ENCODE data around the gene RAB31. TPM values are rescaled to one million over a fixed set of nuclear protein-coding genes. Genes with fewer than 3 reads are reported as not detected.

RAB31 gene, protein sequence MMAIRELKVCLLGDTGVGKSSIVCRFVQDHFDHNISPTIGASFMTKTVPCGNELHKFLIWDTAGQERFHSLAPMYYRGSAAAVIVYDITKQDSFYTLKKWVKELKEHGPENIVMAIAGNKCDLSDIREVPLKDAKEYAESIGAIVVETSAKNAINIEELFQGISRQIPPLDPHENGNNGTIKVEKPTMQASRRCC
- polyA plus RNA-seq (2012; rRNA removed), result 22.4 and 23.0 TPM in 2 replicates
- 30.5 and 34.5 TPM in 2 replicates for polyA plus RNA-seq (2012; cell fraction: cytosol; rRNA removed)
- 17.8 and 28.6 TPM in 2 replicates for polyA plus RNA-seq (2012; cell fraction: nucleus; rRNA removed)

DNA sequence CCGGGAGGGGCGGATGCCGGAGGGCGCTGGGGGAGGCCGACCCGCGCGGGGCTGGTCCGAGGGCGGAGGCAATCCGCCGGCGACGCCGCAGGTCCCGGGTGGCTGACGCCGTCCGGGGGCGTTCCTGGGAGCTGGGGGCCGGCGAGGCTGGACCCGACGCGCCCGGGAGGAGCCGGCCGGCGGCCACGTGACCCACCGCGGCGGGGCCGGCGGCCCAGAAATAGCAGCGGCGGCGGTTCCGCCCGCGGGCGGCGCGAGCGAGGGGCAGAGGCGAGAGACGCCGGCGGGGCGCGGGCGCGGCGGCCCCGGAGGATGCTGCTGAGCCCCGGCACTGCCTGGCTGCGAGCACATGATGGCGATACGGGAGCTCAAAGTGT lies at the start of gene RAB31:
Gene RAB31, plus strand, starts transcription at position 245 of the 377 bp plus-strand sequence. Its CDS starts 105 bp downstream, at position 350.
- H3K4me2 ChIP-seq, result peak within 1 kb of the TSS; percentile 89
- ChIA-PET POLR2A (no interaction called here), CTCF (interaction anchor here (1.6 kb wide), 1 partner anchor 96 kb away, joined by 5 read pairs; no protein-coding TSS in a partner anchor)
- no peaks in the 10 kb centered on the region for H3K27me3 ChIP-seq (ENCODE audit: insufficient read depth)
- peak within 1 kb of the TSS; percentile 88 for H2AFZ ChIP-seq (ENCODE audit: low read depth)
- H3K9me3 ChIP-seq, result no peaks in the 10 kb centered on the region
- H3K4me1 ChIP-seq (ENCODE audit: control insufficient read depth in 1 of 2, insufficient read depth in 2 of 2, low read depth in 1 of 2, low read length in 1 of 2), result peaks cover 0 to 8% of the 10 kb centered on the region in 2 experiments; a peak in 2 of 4 replicates
- H3K9ac ChIP-seq, result peak within 1 kb of the TSS; percentile 90
- peak within 1 kb of the TSS in 1 of 2 experiments; percentile 57; a peak in 2 of 4 replicates for H3K27ac ChIP-seq (ENCODE audit: low read depth in 2 of 2, low read length in 1 of 2)
- no peaks in the 10 kb centered on the region for H3K36me3 ChIP-seq (replicated peaks in 1 of 2; ENCODE audit: control insufficient read depth in 1 of 2, insufficient read depth in 2 of 2, low read length in 1 of 2)
- peaks cover 45% of the 10 kb centered on the region for H3K79me2 ChIP-seq (ENCODE audit: insufficient read depth)
- TF ChIP-seq POLR2AphosphoS5 (IDR thresholded peaks at IDR 0.05; ENCODE audit: low read depth, low read length), result no peak
- TF ChIP-seq, protein P1, sequence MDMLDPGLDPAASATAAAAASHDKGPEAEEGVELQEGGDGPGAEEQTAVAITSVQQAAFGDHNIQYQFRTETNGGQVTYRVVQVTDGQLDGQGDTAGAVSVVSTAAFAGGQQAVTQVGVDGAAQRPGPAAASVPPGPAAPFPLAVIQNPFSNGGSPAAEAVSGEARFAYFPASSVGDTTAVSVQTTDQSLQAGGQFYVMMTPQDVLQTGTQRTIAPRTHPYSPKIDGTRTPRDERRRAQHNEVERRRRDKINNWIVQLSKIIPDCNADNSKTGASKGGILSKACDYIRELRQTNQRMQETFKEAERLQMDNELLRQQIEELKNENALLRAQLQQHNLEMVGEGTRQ (IDR thresholded peaks at IDR 0.05; ENCODE audit: borderline replicate concordance, low read depth, low read length), result peak; percentile 42; the same call in 1 of the 2 replicates
- TF ChIP-seq, protein P2, sequence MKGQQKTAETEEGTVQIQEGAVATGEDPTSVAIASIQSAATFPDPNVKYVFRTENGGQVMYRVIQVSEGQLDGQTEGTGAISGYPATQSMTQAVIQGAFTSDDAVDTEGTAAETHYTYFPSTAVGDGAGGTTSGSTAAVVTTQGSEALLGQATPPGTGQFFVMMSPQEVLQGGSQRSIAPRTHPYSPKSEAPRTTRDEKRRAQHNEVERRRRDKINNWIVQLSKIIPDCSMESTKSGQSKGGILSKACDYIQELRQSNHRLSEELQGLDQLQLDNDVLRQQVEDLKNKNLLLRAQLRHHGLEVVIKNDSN (IDR thresholded peaks at IDR 0.05; ENCODE audit: borderline replicate concordance, low read depth), result peak; percentile 78
- TF ChIP-seq TCF12 (IDR thresholded peaks at IDR 0.05), result no peak
- TF ChIP-seq EP300 (IDR thresholded peaks at IDR 0.05; ENCODE audit: borderline replicate concordance in 1 of 2, low read depth in 1 of 2, low read length in 1 of 2), result no peak
- 0 out of 2 replicates have a peak, but pooled peaks have one; percentile 34 for TF ChIP-seq MXI1 (IDR thresholded peaks at IDR 0.05; ENCODE audit: low read depth, low read length)
- peaks cover 11% of the 10 kb centered on the region for H3F3A ChIP-seq (replicated peaks; ENCODE audit: insufficient read depth)
- peak; percentile 88 for DNase-seq
- no peaks in the 10 kb centered on the region for H3K9me2 ChIP-seq
- no peaks in the 10 kb centered on the region for H4K20me1 ChIP-seq (ENCODE audit: insufficient read depth)
- H3K4me3 ChIP-seq (ENCODE audit: low read depth in 2 of 2, low read length in 1 of 2), result peak within 1 kb of the TSS; percentile 63 to 68
- 0% methylated on average over 3 of the region's 59 CpGs for WGBS (ENCODE audit: low lambda C conversion rate)

DNA sequence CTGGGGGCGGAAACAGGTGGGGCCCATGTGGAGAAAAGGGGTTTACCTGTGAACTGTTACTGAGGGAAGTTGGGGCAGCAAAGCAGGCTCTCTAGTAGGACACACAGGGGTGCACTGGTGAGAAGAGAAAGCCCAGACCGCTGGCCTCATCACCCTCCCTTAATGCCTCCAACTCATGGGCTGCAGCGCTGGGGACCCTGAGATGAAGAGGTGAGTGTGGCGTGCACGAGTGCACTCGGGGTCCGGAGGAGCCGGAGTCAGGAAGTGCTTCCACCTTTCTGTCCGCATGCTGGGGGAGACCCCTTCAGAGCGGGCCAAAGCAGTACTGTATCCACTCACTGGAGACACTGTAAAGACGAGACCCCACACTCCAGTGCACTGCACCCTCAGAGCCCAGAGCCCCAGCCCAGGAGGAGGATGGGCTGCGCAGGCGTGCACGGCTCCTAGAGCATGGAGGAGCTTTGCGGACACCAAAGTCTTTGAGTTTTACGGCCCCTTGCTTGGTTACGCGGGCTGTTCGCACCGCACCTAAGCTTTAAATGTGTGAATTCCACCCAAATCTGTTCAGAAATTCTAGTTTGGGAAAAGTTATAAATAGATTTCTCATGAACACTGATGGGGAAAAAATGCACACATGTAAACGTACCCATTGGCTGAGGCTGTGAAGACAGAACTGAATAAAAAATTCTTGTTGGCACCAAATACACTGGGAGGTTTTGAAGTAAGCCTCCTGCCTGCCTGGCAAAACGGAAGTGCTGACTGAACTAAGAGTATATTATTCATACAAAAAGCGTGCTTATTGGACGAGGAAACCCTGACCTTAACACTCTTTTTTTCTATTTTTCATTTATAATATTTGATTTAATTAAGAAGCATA lies 48.4 kb upstream of the RAB31 start:
- no peaks in the 10 kb centered on the region for H3K4me1 ChIP-seq (ENCODE audit: control insufficient read depth in 1 of 2, insufficient read depth in 2 of 2, low read depth in 1 of 2, low read length in 1 of 2)
- ChIA-PET CTCF (no interaction called here), POLR2A (no interaction called here)
- H2AFZ ChIP-seq (ENCODE audit: low read depth), result no peak overlapping the region
- peaks cover under 1% of the 10 kb centered on the region for H3F3A ChIP-seq (replicated peaks; ENCODE audit: insufficient read depth)
- H3K9me3 ChIP-seq, result no peaks in the 10 kb centered on the region
- H3K9me2 ChIP-seq, result no peaks in the 10 kb centered on the region
- DNase-seq, result no peak
- H3K27ac ChIP-seq (ENCODE audit: low read depth in 2 of 2, low read length in 1 of 2), result no peak overlapping the region
- H3K4me2 ChIP-seq, result no peak overlapping the region
- WGBS (ENCODE audit: low lambda C conversion rate), result 90% methylated on average over 23 of the region's 24 CpGs
- TF ChIP-seq FOXJ3 (CRISPR knock-in tag; IDR thresholded peaks at IDR 0.05) (no peak), EP300 (IDR thresholded peaks at IDR 0.05; ENCODE audit: borderline replicate concordance in 1 of 2, low read depth in 1 of 2, low read length in 1 of 2) (no peak), ELF1 (IDR thresholded peaks at IDR 0.05) (no peak), RFX5 (IDR thresholded peaks at IDR 0.05; ENCODE audit: low read length) (no peak), MEF2A (IDR thresholded peaks at IDR 0.05; ENCODE audit: borderline replicate concordance, low read depth) (no peak), RXRA (IDR thresholded peaks at IDR 0.05; ENCODE audit: borderline replicate concordance, low read depth) (no peak)
- TF ChIP-seq, protein P3, sequence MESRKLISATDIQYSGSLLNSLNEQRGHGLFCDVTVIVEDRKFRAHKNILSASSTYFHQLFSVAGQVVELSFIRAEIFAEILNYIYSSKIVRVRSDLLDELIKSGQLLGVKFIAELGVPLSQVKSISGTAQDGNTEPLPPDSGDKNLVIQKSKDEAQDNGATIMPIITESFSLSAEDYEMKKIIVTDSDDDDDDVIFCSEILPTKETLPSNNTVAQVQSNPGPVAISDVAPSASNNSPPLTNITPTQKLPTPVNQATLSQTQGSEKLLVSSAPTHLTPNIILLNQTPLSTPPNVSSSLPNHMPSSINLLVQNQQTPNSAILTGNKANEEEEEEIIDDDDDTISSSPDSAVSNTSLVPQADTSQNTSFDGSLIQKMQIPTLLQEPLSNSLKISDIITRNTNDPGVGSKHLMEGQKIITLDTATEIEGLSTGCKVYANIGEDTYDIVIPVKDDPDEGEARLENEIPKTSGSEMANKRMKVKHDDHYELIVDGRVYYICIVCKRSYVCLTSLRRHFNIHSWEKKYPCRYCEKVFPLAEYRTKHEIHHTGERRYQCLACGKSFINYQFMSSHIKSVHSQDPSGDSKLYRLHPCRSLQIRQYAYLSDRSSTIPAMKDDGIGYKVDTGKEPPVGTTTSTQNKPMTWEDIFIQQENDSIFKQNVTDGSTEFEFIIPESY (IDR thresholded peaks at IDR 0.05; ENCODE audit: borderline replicate concordance, low read depth), result no peak
- TF ChIP-seq, protein P2 (IDR thresholded peaks at IDR 0.05; ENCODE audit: borderline replicate concordance, low read depth), result no peak
- TF ChIP-seq, protein P4, sequence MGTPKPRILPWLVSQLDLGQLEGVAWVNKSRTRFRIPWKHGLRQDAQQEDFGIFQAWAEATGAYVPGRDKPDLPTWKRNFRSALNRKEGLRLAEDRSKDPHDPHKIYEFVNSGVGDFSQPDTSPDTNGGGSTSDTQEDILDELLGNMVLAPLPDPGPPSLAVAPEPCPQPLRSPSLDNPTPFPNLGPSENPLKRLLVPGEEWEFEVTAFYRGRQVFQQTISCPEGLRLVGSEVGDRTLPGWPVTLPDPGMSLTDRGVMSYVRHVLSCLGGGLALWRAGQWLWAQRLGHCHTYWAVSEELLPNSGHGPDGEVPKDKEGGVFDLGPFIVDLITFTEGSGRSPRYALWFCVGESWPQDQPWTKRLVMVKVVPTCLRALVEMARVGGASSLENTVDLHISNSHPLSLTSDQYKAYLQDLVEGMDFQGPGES (IDR thresholded peaks at IDR 0.05; ENCODE audit: low read depth, low read length), result no peak
- TF ChIP-seq, protein P5, sequence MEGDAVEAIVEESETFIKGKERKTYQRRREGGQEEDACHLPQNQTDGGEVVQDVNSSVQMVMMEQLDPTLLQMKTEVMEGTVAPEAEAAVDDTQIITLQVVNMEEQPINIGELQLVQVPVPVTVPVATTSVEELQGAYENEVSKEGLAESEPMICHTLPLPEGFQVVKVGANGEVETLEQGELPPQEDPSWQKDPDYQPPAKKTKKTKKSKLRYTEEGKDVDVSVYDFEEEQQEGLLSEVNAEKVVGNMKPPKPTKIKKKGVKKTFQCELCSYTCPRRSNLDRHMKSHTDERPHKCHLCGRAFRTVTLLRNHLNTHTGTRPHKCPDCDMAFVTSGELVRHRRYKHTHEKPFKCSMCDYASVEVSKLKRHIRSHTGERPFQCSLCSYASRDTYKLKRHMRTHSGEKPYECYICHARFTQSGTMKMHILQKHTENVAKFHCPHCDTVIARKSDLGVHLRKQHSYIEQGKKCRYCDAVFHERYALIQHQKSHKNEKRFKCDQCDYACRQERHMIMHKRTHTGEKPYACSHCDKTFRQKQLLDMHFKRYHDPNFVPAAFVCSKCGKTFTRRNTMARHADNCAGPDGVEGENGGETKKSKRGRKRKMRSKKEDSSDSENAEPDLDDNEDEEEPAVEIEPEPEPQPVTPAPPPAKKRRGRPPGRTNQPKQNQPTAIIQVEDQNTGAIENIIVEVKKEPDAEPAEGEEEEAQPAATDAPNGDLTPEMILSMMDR (IDR thresholded peaks at IDR 0.05), result no peak
- no peak overlapping the region for H3K9ac ChIP-seq
- H3K36me3 ChIP-seq (replicated peaks in 1 of 2; ENCODE audit: control insufficient read depth in 1 of 2, insufficient read depth in 2 of 2, low read length in 1 of 2), result no peaks in the 10 kb centered on the region
- H3K4me3 ChIP-seq (ENCODE audit: low read depth in 2 of 2, low read length in 1 of 2), result no peak overlapping the region
- H3K27me3 ChIP-seq (ENCODE audit: insufficient read depth), result no peaks in the 10 kb centered on the region
- no peaks in the 10 kb centered on the region for H3K79me2 ChIP-seq (ENCODE audit: insufficient read depth)
- no peaks in the 10 kb centered on the region for H4K20me1 ChIP-seq (ENCODE audit: insufficient read depth)

All from SK-N-SH (cell line).